NCI-H748 treated with DMSO at 0.1 percent for 48 hours (cell line): Measurements from ENCODE around the gene XPC.
A peak's percentile ranks its signal among the peaks of the same experiment; 100 is the strongest.
"Not testable (repeated sequence)": the region's sequence is repeated elsewhere in the genome, so short reads cannot be mapped to it uniquely, and the experiment has no call there.

Experiments
- DNase-seq: peaks from one replicate; lab custom pipeline; 2025; lab: John Stamatoyannopoulos, UW

Gene XPC

GRCh38 chr3:14133188-14133800 lies 45.1 kb downstream of the XPC start:
- no peak for DNase-seq

- no peak for DNase-seq
Observed at GRCh38 chr3:14132689-14133088, 45.7 kb downstream of the XPC start.

- no peak for DNase-seq
Observed at GRCh38 chr3:14132120-14132519, 46.3 kb downstream of the XPC start.

- DNase-seq = no peak
Observed at GRCh38 chr3:14131134-14131533, 47.3 kb downstream of the XPC start.

- DNase-seq = no peak
Observed at GRCh38 chr3:14130707-14131106, 47.7 kb downstream of the XPC start.

GRCh38 chr3:14130230-14130629 lies 48.2 kb downstream of the XPC start:
- DNase-seq = no peak

- DNase-seq = no peak
Observed at GRCh38 chr3:14129296-14129695, 49.1 kb downstream of the XPC start.

GRCh38 chr3:14128724-14129123 lies 49.7 kb downstream of the XPC start:
- DNase-seq = no peak

- no peak for DNase-seq
Observed at GRCh38 chr3:14127516-14128161, 50.8 kb downstream of the XPC start.

- DNase-seq = no peak
Observed at GRCh38 chr3:14126887-14127505, 51.4 kb downstream of the XPC start.

GRCh38 chr3:14126017-14126886 lies 52.1 kb downstream of the XPC start:
- peak; percentile 4 for DNase-seq

- DNase-seq = no peak
Observed at GRCh38 chr3:14125193-14126016, 53.0 kb downstream of the XPC start.

GRCh38 chr3:14124615-14125192 lies 53.7 kb downstream of the XPC start, which contains the start of the genes CHCHD4 and TMEM43:
Gene CHCHD4 (minus strand): TSS chr3:14124870. CDS start chr3:14124676, 194 bp downstream.
Gene TMEM43 (plus strand): TSS chr3:14125052. CDS start chr3:14125194, 142 bp downstream.
- DNase-seq = peak; percentile 91

GRCh38 chr3:14124223-14124614 lies 54.2 kb downstream of the XPC start:
- DNase-seq = no peak

- no peak for DNase-seq
Observed at GRCh38 chr3:14123308-14124222, 54.8 kb downstream of the XPC start.

GRCh38 chr3:14122301-14122700 lies 56.1 kb downstream of the XPC start:
- no peak for DNase-seq

GRCh38 chr3:14121859-14122258 lies 56.5 kb downstream of the XPC start:
- no peak for DNase-seq

- not testable (repeated sequence) for DNase-seq
Observed at GRCh38 chr3:14120921-14121448, 57.4 kb downstream of the XPC start.

GRCh38 chr3:14120111-14120920 lies 58.1 kb downstream of the XPC start:
- no peak for DNase-seq
